Osteocyte (in vitro differentiated cells): ENCODE data around the gene TENM4. TPM values are rescaled to one million over a fixed set of nuclear protein-coding genes. Genes with fewer than 3 reads are reported as not detected.
A peak's percentile ranks its signal among the peaks of the same experiment; 100 is the strongest.

Experiments
- DNase-seq: peaks from one replicate; pipeline ENCODE4 v3.0.0; 2021; ENCODE audit warnings: mixed read lengths; ENCODE audit not compliant: unreplicated experiment; ENCODE audit errors: extremely low spot score
- H3K27ac Mint-ChIP-seq: one replicate; pipeline ENCODE4 v1.8.0; 2021; ENCODE audit warnings: mild to moderate bottlenecking, mixed read lengths; ENCODE audit not compliant: unreplicated experiment
- H3K27me3 Mint-ChIP-seq: one replicate; pipeline ENCODE4 v1.8.0; 2021; ENCODE audit warnings: mixed read lengths; ENCODE audit not compliant: unreplicated experiment
- H3K36me3 Mint-ChIP-seq: one replicate; pipeline ENCODE4 v1.8.0; 2021; ENCODE audit warnings: mixed read lengths; ENCODE audit not compliant: unreplicated experiment
- H3K4me1 Mint-ChIP-seq: one replicate; pipeline ENCODE4 v1.8.0; 2021; ENCODE audit warnings: mixed read lengths; ENCODE audit not compliant: unreplicated experiment
- H3K4me3 Mint-ChIP-seq: one replicate; pipeline ENCODE4 v1.8.0; 2021; ENCODE audit warnings: mild to moderate bottlenecking, moderate library complexity, mixed read lengths; ENCODE audit not compliant: unreplicated experiment
- H3K9me3 Mint-ChIP-seq: one replicate; pipeline ENCODE4 v1.8.0; 2021; ENCODE audit warnings: mixed read lengths; ENCODE audit not compliant: unreplicated experiment
- CTCF ChIP-seq: fragments of 200-600 bp; sonication (generic); IDR thresholded peaks from 2 replicates; pipeline ENCODE4 v1.5.0; 2021; ENCODE audit warnings: antibody characterized with exemption, mild to moderate bottlenecking, moderate library complexity
- total RNA-seq: library from RNA; stranded (reverse); gene quantifications from 2 replicates; pipeline ENCODE4 v1.2.1, GENCODE V29; 2021

TENM4 gene
- total RNA-seq, 1 donor from 2014 or later = 74.1 TPM

GRCh38 chr11:78909386-78909785 lies 531.4 kb downstream of the TENM4 start:
- no peak for TF ChIP-seq CTCF
- no peaks in the 10 kb centered on the region for H3K27me3 Mint-ChIP-seq
- no peak overlapping the region for H3K27ac Mint-ChIP-seq
- no peak for DNase-seq
- H3K4me3 Mint-ChIP-seq = no peak overlapping the region
- peaks cover 3% of the 10 kb centered on the region for H3K36me3 Mint-ChIP-seq
- no peaks in the 10 kb centered on the region for H3K4me1 Mint-ChIP-seq
- no peaks in the 10 kb centered on the region for H3K9me3 Mint-ChIP-seq

GRCh38 chr11:78907636-78908035 lies 533.2 kb downstream of the TENM4 start:
- Mint-ChIP-seq H3K9me3 (no peaks in the 10 kb centered on the region), H3K27ac (no peak overlapping the region), H3K4me1 (no peaks in the 10 kb centered on the region), H3K36me3 (peaks cover 3% of the 10 kb centered on the region), H3K4me3 (no peak overlapping the region), H3K27me3 (no peaks in the 10 kb centered on the region)
- DNase-seq = no peak
- TF ChIP-seq CTCF = no peak

GRCh38 chr11:78906566-78906965 lies 534.3 kb downstream of the TENM4 start:
- Mint-ChIP-seq H3K4me1 (no peaks in the 10 kb centered on the region), H3K27me3 (no peaks in the 10 kb centered on the region), H3K4me3 (no peak overlapping the region), H3K9me3 (no peaks in the 10 kb centered on the region), H3K27ac (peak overlapping the region; percentile 13), H3K36me3 (peaks cover 3% of the 10 kb centered on the region)
- no peak for TF ChIP-seq CTCF
- no peak for DNase-seq

GRCh38 chr11:78905756-78906155 lies 535.1 kb downstream of the TENM4 start:
- Mint-ChIP-seq H3K27ac (no peak overlapping the region), H3K9me3 (no peaks in the 10 kb centered on the region), H3K27me3 (no peaks in the 10 kb centered on the region), H3K36me3 (peaks cover 3% of the 10 kb centered on the region), H3K4me1 (no peaks in the 10 kb centered on the region), H3K4me3 (no peak overlapping the region)
- no peak for TF ChIP-seq CTCF
- DNase-seq = no peak

GRCh38 chr11:78902771-78903507 lies 537.9 kb downstream of the TENM4 start:
- Mint-ChIP-seq H3K27ac (no peak overlapping the region), H3K9me3 (no peaks in the 10 kb centered on the region), H3K4me1 (no peaks in the 10 kb centered on the region), H3K4me3 (no peak overlapping the region), H3K36me3 (peaks cover 6% of the 10 kb centered on the region), H3K27me3 (no peaks in the 10 kb centered on the region)
- DNase-seq = no peak
- TF ChIP-seq CTCF = no peak
